ENCODE measurements around the gene CTSC. TPM values are rescaled to one million over a fixed set of nuclear protein-coding genes. Genes with fewer than 3 reads are reported as not detected.

CTSC gene
- total and polyA plus RNA-seq, 2 experiments from 2014 or later: 46.0 to 47.6 TPM

DNA sequence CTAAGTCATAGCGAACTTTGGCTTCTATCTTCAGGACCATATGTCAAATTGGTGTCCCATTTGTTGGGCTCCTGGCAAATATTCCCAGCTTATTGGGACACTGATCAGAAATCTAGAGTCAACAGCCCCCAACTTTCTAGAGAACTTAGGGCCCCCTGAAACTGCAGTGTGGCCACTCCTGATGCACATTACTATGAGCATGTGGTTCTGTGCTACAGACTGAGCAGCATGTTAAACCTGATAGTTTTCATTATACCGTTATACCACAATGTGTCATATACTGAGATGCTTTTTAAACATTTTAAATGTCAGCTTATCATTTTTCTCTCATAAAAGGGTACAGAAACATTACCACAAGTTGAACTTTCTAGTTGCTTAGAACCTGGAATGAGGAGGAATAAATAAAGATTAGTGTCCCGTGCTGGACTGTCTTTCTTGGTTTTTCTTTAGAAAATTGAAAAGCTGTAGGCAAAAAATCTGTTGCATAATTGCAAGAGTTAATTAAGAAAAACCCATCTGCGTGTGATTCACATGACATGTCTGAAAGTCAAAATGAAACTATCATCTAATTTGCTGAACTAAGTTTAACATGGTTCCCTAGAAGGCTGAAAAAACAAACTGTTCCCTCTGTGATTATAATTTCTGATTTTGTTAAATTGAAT lies 16.4 kb upstream of the CTSC start:
- Histone ChIP-seq H3K27ac (no peak overlapping the region), H3K4me3 (no peak overlapping the region), H3K4me1 (ENCODE audit: insufficient read depth) (peaks cover 13% of the 10 kb centered on the region; the same call in 1 of the 2 replicates), H3K4me2 (ENCODE audit: unreplicated experiment) (no peak overlapping the region), H3K9me2 (ENCODE audit: insufficient read depth) (no peaks in the 10 kb centered on the region), H2AFZ (no peak overlapping the region), H3K36me3 (ENCODE audit: low read depth) (no peaks in the 10 kb centered on the region), H4K20me1 (ENCODE audit: insufficient read depth) (no peaks in the 10 kb centered on the region), H3F3A (ENCODE audit: insufficient read depth) (0 out of 2 replicates have a peak, but pooled peaks cover 7% of the 10 kb centered on the region), H3K9ac (no peak overlapping the region), H3K79me2 (ENCODE audit: insufficient read depth) (no peaks in the 10 kb centered on the region), H3K27me3 (replicated peaks; ENCODE audit: insufficient read depth) (no peaks in the 10 kb centered on the region), H3K9me3 (ENCODE audit: low read depth) (no peaks in the 10 kb centered on the region)
- WGBS, 2 experiments (ENCODE audit: low coverage in 1 of 2, low lambda C conversion rate in 2 of 2, missing lambda C conversion rate in 2 of 2): 51 to 62% methylated on average over 4 of the region's 4 CpGs
- DNase-seq: no peak
- in situ Hi-C loops (cut with MboI): no loop called here
- no peak for TF ChIP-seq EZH2phosphoT487 (IDR thresholded peaks at IDR 0.05; ENCODE audit: insufficient read depth, low read depth)
- no peak for TF ChIP-seq EZH2 (IDR thresholded peaks at IDR 0.05; ENCODE audit: insufficient read depth, poor library complexity, severe bottlenecking)

DNA sequence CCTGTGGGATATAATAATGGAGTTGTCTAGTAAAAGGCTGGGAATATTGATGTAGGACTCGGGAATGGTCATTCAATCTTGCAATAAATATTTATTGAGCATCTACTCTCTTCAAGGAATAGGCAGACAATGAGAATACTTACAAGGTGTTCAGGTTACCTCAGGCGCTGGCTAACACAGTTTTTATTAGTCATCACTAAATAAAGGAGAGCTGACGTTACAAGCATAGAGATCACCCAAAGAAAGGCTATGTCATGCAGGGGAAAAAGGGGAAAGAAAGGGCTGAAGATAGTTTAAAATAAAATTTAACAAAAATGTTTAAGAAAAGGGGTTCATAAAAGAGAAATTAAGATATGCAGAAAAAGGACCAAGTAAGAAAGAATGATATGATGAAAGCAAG lies 15.8 kb upstream of the CTSC start:
- no peak for DNase-seq
- Histone ChIP-seq H3K79me2 (ENCODE audit: insufficient read depth) (no peaks in the 10 kb centered on the region), H4K20me1 (ENCODE audit: insufficient read depth) (no peaks in the 10 kb centered on the region), H3K4me1 (ENCODE audit: insufficient read depth) (peaks cover 13% of the 10 kb centered on the region; the same call in 1 of the 2 replicates), H3K27ac (no peak overlapping the region), H3K36me3 (ENCODE audit: low read depth) (no peaks in the 10 kb centered on the region), H3F3A (ENCODE audit: insufficient read depth) (0 out of 2 replicates have a peak, but pooled peaks cover 7% of the 10 kb centered on the region), H3K4me2 (ENCODE audit: unreplicated experiment) (no peak overlapping the region), H2AFZ (no peak overlapping the region), H3K9me2 (ENCODE audit: insufficient read depth) (no peaks in the 10 kb centered on the region), H3K4me3 (no peak overlapping the region), H3K27me3 (replicated peaks; ENCODE audit: insufficient read depth) (no peaks in the 10 kb centered on the region), H3K9me3 (ENCODE audit: low read depth) (no peaks in the 10 kb centered on the region), H3K9ac (no peak overlapping the region)
- WGBS, 2 experiments (ENCODE audit: low coverage in 1 of 2, low lambda C conversion rate in 2 of 2, missing lambda C conversion rate in 2 of 2): 86 to 95% methylated on average over 3 of the region's 3 CpGs
- in situ Hi-C loops (cut with MboI): no loop called here
- TF ChIP-seq EZH2 (IDR thresholded peaks at IDR 0.05; ENCODE audit: insufficient read depth, poor library complexity, severe bottlenecking) (no peak), EZH2phosphoT487 (IDR thresholded peaks at IDR 0.05; ENCODE audit: insufficient read depth, low read depth) (no peak)

DNA sequence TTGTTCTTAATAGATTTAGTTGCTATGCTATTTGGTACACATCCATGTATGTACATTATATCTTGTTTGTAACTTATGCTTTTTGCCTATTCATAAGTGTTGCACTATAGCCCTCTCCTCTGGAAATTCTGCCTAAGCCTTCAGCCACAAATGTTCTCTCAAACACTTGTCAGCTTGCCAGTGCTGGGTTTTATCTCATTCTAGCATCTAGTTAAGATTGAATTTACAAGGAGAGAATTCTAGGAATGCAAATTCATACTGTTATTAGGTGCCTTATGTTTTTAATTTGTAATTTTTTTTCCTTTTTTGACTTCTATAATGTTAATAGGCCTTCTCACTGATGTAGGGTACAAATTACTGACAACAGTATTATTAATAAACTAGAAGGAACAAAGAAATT lies 14.6 kb upstream of the CTSC start:
- no peak overlapping the region for H3K4me2 ChIP-seq (ENCODE audit: unreplicated experiment)
- no peak overlapping the region for H3K27ac ChIP-seq
- H3K9ac ChIP-seq: no peak overlapping the region
- H3K36me3 ChIP-seq (ENCODE audit: low read depth): no peaks in the 10 kb centered on the region
- H3K9me2 ChIP-seq (ENCODE audit: insufficient read depth): no peaks in the 10 kb centered on the region
- H3K27me3 ChIP-seq (replicated peaks; ENCODE audit: insufficient read depth): no peaks in the 10 kb centered on the region
- TF ChIP-seq EZH2 (IDR thresholded peaks at IDR 0.05; ENCODE audit: insufficient read depth, poor library complexity, severe bottlenecking): no peak
- H3K9me3 ChIP-seq (ENCODE audit: low read depth): no peaks in the 10 kb centered on the region
- peak; percentile 43 for DNase-seq
- H3K79me2 ChIP-seq (ENCODE audit: insufficient read depth): no peaks in the 10 kb centered on the region
- 0 out of 2 replicates have a peak, but pooled peaks cover 1% of the 10 kb centered on the region for H3F3A ChIP-seq (ENCODE audit: insufficient read depth)
- H2AFZ ChIP-seq: no peak overlapping the region
- peaks cover 6% of the 10 kb centered on the region; the same call in 1 of the 2 replicates for H3K4me1 ChIP-seq (ENCODE audit: insufficient read depth)
- H4K20me1 ChIP-seq (ENCODE audit: insufficient read depth): no peaks in the 10 kb centered on the region
- in situ Hi-C loops (cut with MboI): no loop called here
- no peak overlapping the region for H3K4me3 ChIP-seq

- Histone ChIP-seq H3K79me2 (ENCODE audit: insufficient read depth) (no peaks in the 10 kb centered on the region), H3K4me2 (ENCODE audit: unreplicated experiment) (no peak overlapping the region), H3K4me1 (ENCODE audit: insufficient read depth) (peaks cover 11% of the 10 kb centered on the region; the same call in 1 of the 2 replicates), H3K27me3 (replicated peaks; ENCODE audit: insufficient read depth) (no peaks in the 10 kb centered on the region), H2AFZ (no peak overlapping the region), H3K9me2 (ENCODE audit: insufficient read depth) (no peaks in the 10 kb centered on the region), H3K9ac (no peak overlapping the region), H3K27ac (no peak overlapping the region), H3K9me3 (ENCODE audit: low read depth) (no peaks in the 10 kb centered on the region), H3K36me3 (ENCODE audit: low read depth) (no peaks in the 10 kb centered on the region), H3F3A (ENCODE audit: insufficient read depth) (no peaks in the 10 kb centered on the region), H3K4me3 (no peak overlapping the region), H4K20me1 (ENCODE audit: insufficient read depth) (no peaks in the 10 kb centered on the region)
- WGBS, 2 experiments (ENCODE audit: low coverage in 1 of 2, low lambda C conversion rate in 2 of 2, missing lambda C conversion rate in 2 of 2): 73 to 95% methylated on average over 1 of the region's 1 CpG
- DNase-seq: no peak
- TF ChIP-seq EZH2phosphoT487 (IDR thresholded peaks at IDR 0.05; ENCODE audit: insufficient read depth, low read depth) (no peak), EZH2 (IDR thresholded peaks at IDR 0.05; ENCODE audit: insufficient read depth, poor library complexity, severe bottlenecking) (no peak)
- in situ Hi-C loops (cut with MboI): no loop called here
Measured at GRCh38 chr11:88348870-88349269, 11.3 kb upstream of the CTSC start.
